NT2/D1 (cell line): Measurements from ENCODE around the gene PLEKHA4.

Experiments used
- DNase-seq: peaks from one replicate; pipeline ENCODE4 v3.0.0-alpha.2; 2011; ENCODE audit warnings: low read depth, low spot score
- H3K27me3 ChIP-seq: 2 replicates; pipeline ENCODE4 v1.6.0; 2011; ENCODE audit warnings: mild to moderate bottlenecking; ENCODE audit not compliant: insufficient read length, insufficient read depth
- H3K36me3 ChIP-seq: 2 replicates; pipeline ENCODE4 v1.6.1; 2011; ENCODE audit warnings: mild to moderate bottlenecking, low read length, mixed read lengths; ENCODE audit not compliant: insufficient read depth, insufficient read length
- H3K4me1 ChIP-seq: 2 replicates; pipeline ENCODE4 v1.5.1; 2011; ENCODE audit not compliant: insufficient read depth, insufficient read length
- H3K4me3 ChIP-seq: 2 replicates; pipeline ENCODE4 v1.5.1; 2011; ENCODE audit warnings: low read depth; ENCODE audit not compliant: insufficient read length
- H3K9ac ChIP-seq: 2 replicates; pipeline ENCODE4 v1.6.0; 2011; ENCODE audit warnings: low read depth; ENCODE audit not compliant: insufficient read length
- H3K9me3 ChIP-seq: 2 replicates; pipeline ENCODE4 v1.5.1; 2011; ENCODE audit warnings: mild to moderate bottlenecking, low read length; ENCODE audit not compliant: insufficient read depth
- SUZ12 ChIP-seq: IDR thresholded peaks from 2 replicates; pipeline ENCODE4 v1.6.1; 2011; ENCODE audit not compliant: insufficient read length, insufficient read depth; ENCODE audit errors: extremely low read depth
- YY1 ChIP-seq: IDR thresholded peaks from 2 replicates; pipeline ENCODE4 v1.6.1; 2011; ENCODE audit not compliant: insufficient read length, insufficient read depth
- ZNF274 ChIP-seq: IDR thresholded peaks from 2 replicates; pipeline ENCODE4 v1.6.1; 2011; ENCODE audit warnings: mild to moderate bottlenecking, low read depth, low read length

PLEKHA4 gene

DNA sequence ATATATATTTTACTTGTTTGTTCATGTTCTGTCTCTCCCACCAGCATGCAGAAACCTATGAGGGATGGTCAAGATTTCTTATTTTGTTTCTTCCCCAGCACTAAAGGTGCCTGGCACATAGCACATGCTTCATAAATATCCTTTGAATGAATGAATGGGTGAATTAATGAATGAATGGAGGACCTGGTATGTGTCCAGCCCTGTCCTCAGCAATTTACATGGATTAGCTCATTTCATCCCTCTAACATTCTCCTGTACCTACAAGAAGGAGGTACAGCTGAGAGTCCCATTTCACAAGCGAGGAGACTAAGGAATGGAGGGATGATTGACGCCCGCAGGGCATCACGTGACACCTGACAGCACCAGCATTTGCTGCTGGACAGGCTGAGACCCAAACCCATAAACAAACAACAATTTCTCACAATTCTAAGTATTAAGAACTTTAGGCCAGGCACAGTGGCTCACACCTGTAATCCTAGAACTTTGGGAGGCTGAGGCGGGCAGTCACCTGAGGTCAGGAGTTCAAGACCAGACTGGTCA is 50.8 kb downstream of the PLEKHA4 start:
- Histone ChIP-seq H3K27me3 (no peaks in the 10 kb centered on the region), H3K36me3 (no peaks in the 10 kb centered on the region), H3K9me3 (no peaks in the 10 kb centered on the region), H3K4me1 (no peaks in the 10 kb centered on the region), H3K9ac (no peak overlapping the region), H3K4me3 (no peak overlapping the region)
- TF ChIP-seq SUZ12 (no peak), YY1 (no peak)
- no peak for DNase-seq

DNA sequence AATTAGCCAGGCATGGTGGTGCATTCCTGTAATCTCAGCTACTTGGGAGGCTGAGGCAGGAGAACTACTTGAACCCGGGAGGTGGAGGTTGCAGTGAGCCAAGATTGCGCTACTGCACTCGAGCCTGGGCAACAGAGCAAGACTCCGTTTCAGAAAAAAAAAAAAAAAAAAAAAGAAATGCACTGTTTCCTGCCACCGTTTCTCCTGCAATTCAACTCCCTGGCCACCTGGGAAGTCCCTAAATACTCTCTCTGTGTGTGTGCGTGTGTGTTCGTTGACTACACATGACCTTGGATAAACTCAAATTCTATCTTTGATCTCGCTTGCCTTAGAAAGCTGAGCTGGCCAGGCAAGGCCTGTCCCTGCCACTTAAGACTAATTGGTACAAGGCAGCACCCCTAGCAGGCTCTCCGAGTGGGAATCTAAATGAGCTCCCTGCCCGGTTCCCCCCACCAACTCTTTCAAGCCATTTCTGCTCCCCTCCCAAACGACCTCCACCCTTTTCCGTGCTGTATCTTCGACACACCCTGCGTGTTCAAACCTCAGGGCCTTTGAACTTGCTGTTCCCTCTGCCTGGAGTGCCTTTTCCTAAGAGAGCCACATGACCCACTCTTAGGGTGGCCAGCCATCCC is 52.4 kb downstream of the PLEKHA4 start:
- no peak for DNase-seq
- Histone ChIP-seq H3K36me3 (no peaks in the 10 kb centered on the region), H3K27me3 (no peaks in the 10 kb centered on the region), H3K4me1 (no peaks in the 10 kb centered on the region), H3K9ac (no peak overlapping the region), H3K4me3 (no peak overlapping the region), H3K9me3 (no peaks in the 10 kb centered on the region)
- TF ChIP-seq ZNF274 (no peak), SUZ12 (no peak), YY1 (no peak)

DNA sequence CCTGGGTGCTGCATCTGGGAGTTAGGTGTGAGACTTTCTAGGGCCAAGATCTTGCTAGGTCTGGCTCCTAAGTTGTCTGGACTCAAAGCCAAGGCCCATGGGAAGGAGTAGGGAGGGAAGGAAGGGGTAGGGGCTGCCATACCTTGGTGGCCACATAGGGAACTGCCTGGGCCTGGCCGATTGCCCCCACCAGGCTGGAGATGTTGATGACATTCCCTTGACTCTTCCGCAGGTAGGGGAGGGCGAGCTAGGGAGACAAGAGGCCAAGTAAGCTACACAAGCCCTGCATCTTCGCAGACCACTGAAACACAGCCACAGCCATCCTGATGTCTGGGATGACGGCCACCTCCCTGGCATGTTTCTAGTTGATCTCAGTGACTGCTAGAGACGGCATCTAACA is 53.5 kb downstream of the PLEKHA4 start:
- no peak for DNase-seq
- Histone ChIP-seq H3K4me3 (no peak overlapping the region), H3K9ac (no peak overlapping the region), H3K36me3 (no peaks in the 10 kb centered on the region), H3K9me3 (no peaks in the 10 kb centered on the region), H3K27me3 (peaks cover under 1% of the 10 kb centered on the region), H3K4me1 (peaks cover 1% of the 10 kb centered on the region)
- no peak for TF ChIP-seq YY1
- no peak for TF ChIP-seq ZNF274
- no peak for TF ChIP-seq SUZ12

GRCh38 chr19:48813123-48813913 is 55.1 kb downstream of the PLEKHA4 start:
- peak overlapping the region; percentile 21 for H3K9ac ChIP-seq
- TF ChIP-seq ZNF274 (no peak), YY1 (no peak), SUZ12 (no peak)
- no peaks in the 10 kb centered on the region for H3K9me3 ChIP-seq
- no peak for DNase-seq
- H3K4me3 ChIP-seq: no peak overlapping the region
- H3K27me3 ChIP-seq: peaks cover 3% of the 10 kb centered on the region
- peaks cover 3% of the 10 kb centered on the region for H3K4me1 ChIP-seq
- H3K36me3 ChIP-seq: no peaks in the 10 kb centered on the region

GRCh38 chr19:48812094-48812929 is 56.1 kb downstream of the PLEKHA4 start:
- peak overlapping the region; percentile 42 for H3K9ac ChIP-seq
- H3K36me3 ChIP-seq: no peaks in the 10 kb centered on the region
- peaks cover 10% of the 10 kb centered on the region for H3K4me1 ChIP-seq
- H3K9me3 ChIP-seq: no peaks in the 10 kb centered on the region
- TF ChIP-seq YY1 (no peak), SUZ12 (no peak), ZNF274 (no peak)
- peak overlapping the region; percentile 26 for H3K4me3 ChIP-seq
- DNase-seq: no peak
- H3K27me3 ChIP-seq: peaks cover 3% of the 10 kb centered on the region

GRCh38 chr19:48810151-48810550 is 58.3 kb downstream of the PLEKHA4 start:
- Histone ChIP-seq H3K4me1 (peaks cover 15% of the 10 kb centered on the region), H3K4me3 (peak overlapping the region; percentile 40), H3K27me3 (peaks cover 3% of the 10 kb centered on the region), H3K36me3 (no peaks in the 10 kb centered on the region), H3K9me3 (no peaks in the 10 kb centered on the region), H3K9ac (peak overlapping the region; percentile 79)
- TF ChIP-seq YY1 (no peak), ZNF274 (no peak), SUZ12 (no peak)
- no peak for DNase-seq
